GM12878 (cell line): ENCODE measurements around the gene GLA. TPM values are rescaled to one million over a fixed set of nuclear protein-coding genes. Genes with fewer than 3 reads are reported as not detected.

Experiments used
- ATAC-seq: fragments of 200-7000 bp; cut with Tn5 transposase; 3 replicates; pipeline ENCODE4 v1.9.1; 2020; ENCODE audit warnings: mild to moderate bottlenecking, moderate library complexity
- BruUV-seq: library from RNA; stranded (reverse); fragments of 400-500 nt; replicated peaks from 2 replicates; lab custom pipeline; 2021; lab: Mats Ljungman, UMichigan
- CTCF ChIA-PET: fragments of 300-600 bp; sonication (Branson Sonifier 250); formaldehyde crosslinking; extraction: SDS; loops from one replicate; lab custom pipeline; 2021; ENCODE audit warnings: inconsistent platforms; lab: Yijun Ruan, JAX
- POLR2A ChIA-PET: fragments of 350-600 bp; formaldehyde crosslinking; extraction: SDS; loops from one replicate; lab custom pipeline; 2021; ENCODE audit warnings: inconsistent platforms; lab: Charles Lee
- RAD21 ChIA-PET: fragments of 300-600 bp; sonication (Branson Sonifier 250); formaldehyde crosslinking; loops from one replicate; lab custom pipeline; 2023; ENCODE audit warnings: antibody characterized with exemption; ENCODE audit not compliant: unreplicated experiment; lab: Charles Lee
- SMC1A ChIA-PET: fragments of 300-600 bp; sonication (Branson Sonifier 250); formaldehyde crosslinking; loops from one replicate; lab custom pipeline; 2023; ENCODE audit not compliant: unreplicated experiment, uncharacterized antibody; lab: Charles Lee
- DNase-seq: peaks from one replicate; pipeline ENCODE4 v3.0.0-alpha.2; 2011; ENCODE audit warnings: low read depth, low spot score
- FAIRE-seq: peaks from 3 replicates; lab custom pipeline; 2011; peaks lifted over from hg19 to GRCh38; lab: Jason Lieb, UNC
- H2AFZ ChIP-seq: 2 replicates; pipeline ENCODE4 v1.6.0; 2011; ENCODE audit warnings: low read depth, low read length, control low read depth; ENCODE audit not compliant: control insufficient read depth
- H3K27ac ChIP-seq: 2 replicates; pipeline ENCODE4 v1.5.1; 2011; ENCODE audit warnings: control low read depth; ENCODE audit not compliant: control insufficient read depth, insufficient read depth
- H3K27me3 ChIP-seq, 2 experiments: replicated peaks in 1 of 2; 2 replicates each; pipeline versions ENCODE4 v1.6.0 to v1.6.1; 2011; ENCODE audit warnings: low read length in 1 of 2; ENCODE audit not compliant: control insufficient read depth in 2 of 2, insufficient read depth in 2 of 2
- H3K36me3 ChIP-seq, 2 experiments: 2 replicates each; pipeline ENCODE4 v1.5.1; 2011; ENCODE audit warnings: low read length in 1 of 2; ENCODE audit not compliant: control insufficient read depth in 2 of 2, insufficient read depth in 2 of 2
- H3K4me1 ChIP-seq: 2 replicates; pipeline ENCODE4 v1.6.1; 2011; ENCODE audit warnings: mild to moderate bottlenecking, low read length, moderate library complexity, mixed read lengths; ENCODE audit not compliant: control insufficient read depth, insufficient read depth
- H3K4me2 ChIP-seq: 2 replicates; pipeline ENCODE4 v1.6.0; 2011; ENCODE audit warnings: control low read depth; ENCODE audit not compliant: control insufficient read depth, insufficient read depth
- H3K4me3 ChIP-seq: fragments of 200-600 bp; sonication (generic); 2 replicates; pipeline ENCODE4 v1.5.1; 2016
- H3K79me2 ChIP-seq: 2 replicates; pipeline ENCODE4 v1.6.0; 2011; ENCODE audit warnings: low read length; ENCODE audit not compliant: control insufficient read depth, insufficient read depth
- H3K9ac ChIP-seq: 2 replicates; pipeline ENCODE4 v1.8.0; 2011; ENCODE audit warnings: low read length, control low read depth, mixed read lengths; ENCODE audit not compliant: control insufficient read depth, insufficient read depth
- H3K9me3 ChIP-seq: replicated peaks from 3 replicates; pipeline ENCODE4 v1.5.1; 2011; ENCODE audit warnings: mild to moderate bottlenecking, low read length; ENCODE audit not compliant: control insufficient read depth, insufficient read depth
- H4K20me1 ChIP-seq: 2 replicates; pipeline ENCODE4 v1.6.0; 2011; ENCODE audit not compliant: control insufficient read depth, insufficient read depth
- BCLAF1 ChIP-seq: fragments of 450-650 bp; IDR thresholded peaks from 2 replicates; pipeline ENCODE4 v1.6.1; 2017; ENCODE audit warnings: antibody characterized with exemption, mild to moderate bottlenecking, moderate library complexity
- CBX3 ChIP-seq: fragments of 200-600 bp; sonication (generic); IDR thresholded peaks from 2 replicates; pipeline ENCODE4 v1.6.1; 2016; ENCODE audit warnings: low read depth, borderline replicate concordance
- ESRRA ChIP-seq: IDR thresholded peaks from 2 replicates; pipeline ENCODE4 v1.6.1; 2012; ENCODE audit warnings: mild to moderate bottlenecking, low read length, improper control_type of control experiment
- ETV6 ChIP-seq, 2 experiments: fragments of 450-650 bp in 1 of 2; IDR thresholded peaks in 1 of 2; conservative IDR thresholded peaks in 1 of 2; 2 replicates each; pipeline ENCODE4 v1.6.1; 2014; ENCODE audit warnings: antibody characterized with exemption in 1 of 2, borderline replicate concordance in 1 of 2, low read depth in 1 of 2, mild to moderate bottlenecking in 1 of 2, moderate library complexity in 1 of 2
- HDGF ChIP-seq: fragments of 450-650 bp; IDR thresholded peaks from 2 replicates; pipeline ENCODE4 v1.6.1; 2016; ENCODE audit warnings: antibody characterized with exemption
- IRF4 ChIP-seq: IDR thresholded peaks from 2 replicates; pipeline ENCODE4 v1.6.1; 2011; ENCODE audit warnings: low read depth, low read length
- JUNB ChIP-seq: IDR thresholded peaks from 2 replicates; pipeline ENCODE4 v1.6.1; 2016; ENCODE audit warnings: antibody characterized with exemption, mild to moderate bottlenecking
- JUND ChIP-seq: IDR thresholded peaks from 2 replicates; pipeline ENCODE4 v1.6.1; 2012; ENCODE audit warnings: low read depth, mild to moderate bottlenecking, low read length, improper control_type of control experiment, moderate library complexity
- KLF5 ChIP-seq: fragments of 450-650 bp; IDR thresholded peaks from 2 replicates; pipeline ENCODE4 v1.6.1; 2014; ENCODE audit warnings: mild to moderate bottlenecking; ENCODE audit not compliant: partially characterized antibody
- MEF2B ChIP-seq: fragments of 450-650 bp; IDR thresholded peaks from 2 replicates; pipeline ENCODE4 v1.6.1; 2018; ENCODE audit warnings: mild to moderate bottlenecking, moderate library complexity; ENCODE audit not compliant: partially characterized antibody, poor library complexity, severe bottlenecking
- MXI1 ChIP-seq: fragments of 150-350 bp; IDR thresholded peaks from 2 replicates; pipeline ENCODE4 v1.6.1; 2011; ENCODE audit warnings: low read depth, mild to moderate bottlenecking, inconsistent platforms, low read length, improper control_type of control experiment
- MYC ChIP-seq: IDR thresholded peaks from 2 replicates; pipeline ENCODE4 v1.6.1; 2011; ENCODE audit warnings: mild to moderate bottlenecking, low read length, moderate library complexity, inconsistent platforms; ENCODE audit not compliant: insufficient read depth, insufficient replicate concordance, insufficient read length, severe bottlenecking
- PAX8 ChIP-seq: fragments of 450-650 bp; IDR thresholded peaks from 2 replicates; pipeline ENCODE4 v1.6.1; 2017; ENCODE audit warnings: mild to moderate bottlenecking, moderate library complexity
- POLR2A ChIP-seq: IDR thresholded peaks from 2 replicates; pipeline ENCODE4 v1.6.1; 2011; ENCODE audit warnings: low read depth, mild to moderate bottlenecking, low read length
- POU2F2 ChIP-seq: IDR thresholded peaks from 3 replicates; pipeline ENCODE4 v1.6.1; 2011; ENCODE audit warnings: low read depth, mild to moderate bottlenecking, low read length, borderline replicate concordance
- RAD21 ChIP-seq: IDR thresholded peaks from 2 replicates; pipeline ENCODE4 v1.6.1; 2011; ENCODE audit warnings: mild to moderate bottlenecking, low read depth, low read length, moderate library complexity; ENCODE audit not compliant: insufficient read depth
- RB1 ChIP-seq: fragments of 450-650 bp; formaldehyde crosslinking; IDR thresholded peaks from 2 replicates; pipeline ENCODE4 v1.6.1; 2017; ENCODE audit warnings: mild to moderate bottlenecking, borderline replicate concordance
- SP1 ChIP-seq: IDR thresholded peaks from one replicate; pipeline ENCODE4 v1.6.1; 2011; ENCODE audit warnings: low read depth, low read length
- SREBF1 ChIP-seq: IDR thresholded peaks from 2 replicates; pipeline ENCODE4 v1.6.1; 2012; ENCODE audit warnings: mild to moderate bottlenecking, low read length
- USF1 ChIP-seq: IDR thresholded peaks from 2 replicates; pipeline ENCODE4 v1.6.1; 2011; ENCODE audit warnings: borderline replicate concordance, low read depth, mild to moderate bottlenecking, moderate library complexity, mixed read lengths, low read length; ENCODE audit not compliant: insufficient read depth; ENCODE audit errors: extremely low read length
- ZNF24 ChIP-seq: fragments of 450-650 bp; IDR thresholded peaks from 2 replicates; pipeline ENCODE4 v1.6.1; 2017; ENCODE audit warnings: antibody characterized with exemption, mild to moderate bottlenecking
- WGBS: methylation state at CpG from one replicate; pipeline ENCODE4 v1.1.6; 2016; ENCODE audit warnings: low lambda C conversion rate; ENCODE audit not compliant: insufficient replicate concordance, insufficient coverage; ENCODE audit errors: missing lambda C conversion rate; 5-methylcytosine and 5-hydroxymethylcytosine counted together
- in situ Hi-C: fragments of 300-500 bp; cut with MboI; formaldehyde crosslinking; loops from 9 replicates; pipeline ENCODE4 v1.14.3; 2018; ENCODE audit warnings: mixed read lengths
- intact Hi-C: fragments of 100-400 bp; cut with micrococcal nuclease; formaldehyde crosslinking; loops from one replicate; pipeline ENCODE4 v1.14.2; 2022; ENCODE audit not compliant: unreplicated experiment
- polyA plus RNA-seq, 11 experiments: library from polyadenylated mRNA; depleted of rRNA in 4 of 11; unstranded in 6 of 11; stranded (reverse) in 5 of 11; fragments of >200 nt; fragmentation: Nextera tagmentation in 4 of 11; fragmentation: Illumina TruSeq in 1 of 11; extraction: Ambion mirVana in 4 of 11; extraction: Trizol in 1 of 11; gene quantifications; 1 replicate in 1 of 11; 2 replicates in 10 of 11; pipeline versions ENCODE4 v1.2.1 to v1.2.3, GENCODE V29; 2011 to 2016; ENCODE audit warnings: inconsistent platforms in 2 of 11, missing spikeins in 2 of 11, low read depth in 1 of 11
- total RNA-seq, 4 experiments: library from RNA; depleted of rRNA in 3 of 4; stranded (reverse); fragments of >200 nt in 3 of 4; fragmentation: Illumina TruSeq in 1 of 4; extraction: Trizol in 1 of 4; gene quantifications; 2 replicates each; pipeline versions ENCODE4 v1.2.1 to v1.2.3, GENCODE V29; 2013 to 2021

GLA gene
- total and polyA plus RNA-seq, 10 of the 15 experiments (the other 5 are each of a cell fraction or from before 2014, with no cell fraction given): 23.8 to 66.4 (median 29.1) TPM

DNA sequence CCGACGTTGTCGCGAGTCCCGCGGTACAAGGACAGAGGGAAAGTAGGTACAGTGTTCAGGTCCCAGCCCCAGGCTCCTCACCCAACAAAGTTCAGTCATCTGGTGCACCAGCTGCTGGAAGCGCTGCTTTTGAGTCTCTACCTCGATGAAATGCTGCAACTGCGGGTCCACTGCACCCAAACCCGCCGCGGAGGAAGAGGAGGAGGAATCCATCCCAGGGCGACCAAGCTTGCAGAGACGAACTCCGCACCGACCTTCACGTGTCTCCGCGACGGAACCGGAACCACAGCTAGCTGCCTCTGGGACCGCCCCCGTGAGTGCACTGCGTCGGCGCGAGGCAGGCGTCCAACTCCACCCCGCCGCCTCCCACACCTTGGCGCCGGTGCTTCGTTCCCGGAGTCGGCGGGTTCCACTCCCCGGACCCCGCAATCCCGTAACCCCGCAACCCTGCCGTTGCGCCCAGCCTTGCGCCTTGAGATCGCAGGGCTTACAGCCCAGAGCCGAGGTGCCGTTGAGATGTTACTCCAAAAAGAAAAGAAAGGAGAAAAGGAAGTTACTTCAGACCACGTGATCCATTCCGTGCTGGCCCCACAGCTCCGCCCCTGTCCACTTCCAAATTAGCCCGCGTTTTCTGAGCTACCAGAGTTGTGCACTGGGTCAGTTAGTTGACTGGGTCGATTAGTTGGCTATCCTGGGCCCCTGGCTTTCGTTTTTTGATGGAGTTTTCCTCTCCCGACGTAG lies 59.1 kb downstream of the GLA start, which contains the start of gene TIMM8A:
Gene TIMM8A (minus strand): TSS at position 291 of the 741 bp plus-strand sequence. CDS start 78 bp downstream, at position 213.
- Histone ChIP-seq H3K36me3 (peaks cover 0 to 6% of the 10 kb centered on the region in 2 experiments; a peak in 1 of 4 replicates), H4K20me1 (no peaks in the 10 kb centered on the region), H3K9ac (peak within 1 kb of the TSS; percentile 79), H3K27me3 (no peaks in the 10 kb centered on the region), H3K4me3 (peak within 1 kb of the TSS; percentile 87), H3K79me2 (peaks cover 25% of the 10 kb centered on the region), H3K27ac (peak within 1 kb of the TSS; percentile 72), H3K4me2 (peak within 1 kb of the TSS; percentile 62), H2AFZ (peak within 1 kb of the TSS; percentile 89), H3K4me1 (0 out of 2 replicates have a peak, but pooled peaks cover 3% of the 10 kb centered on the region), H3K9me3 (no peaks in the 10 kb centered on the region)
- BruUV-seq: TSS peak; percentile 75
- ATAC-seq: peak; percentile 99
- RAD21 ChIA-PET: interaction anchor here (1.4 to 1.9 kb wide), 3 partner anchors 35 to 47 kb away, joined by 4 to 11 read pairs (median 4); partner anchors contain the start of gene RPL36A
- intact Hi-C loops: loop anchor here (5.0 kb wide), 1 partner anchor 39 kb away; the partner anchor contains the start of gene BTK
- FAIRE-seq: peak; percentile 23
- SMC1A ChIA-PET: interaction anchor here (0.6 to 1.9 kb wide), 7 partner anchors 9 to 450 kb away, joined by 3 to 8 read pairs (median 4); partner anchors contain the start of gene RPL36A
- in situ Hi-C loops: no loop called here
- peak; percentile 31 for DNase-seq
- POLR2A ChIA-PET: interaction anchor here (0.5 to 3.1 kb wide), 7 partner anchors 10 to 70 kb away, joined by 3 to 12 read pairs (median 3); partner anchors contain the start of gene RPL36A
- CTCF ChIA-PET: interaction anchor here (0.8 to 2.1 kb wide), 3 partner anchors 29 to 42 kb away, joined by 3 to 9 read pairs (median 3); partner anchors contain the start of gene RPL36A
- 35% methylated on average over 42 of the region's 55 CpGs for WGBS
- TF ChIP-seq USF1 (peak; percentile 72), POU2F2 (no peak; the same call in 2 of the 3 replicates), RB1 (0 out of 2 replicates have a peak, but pooled peaks have one; percentile 41), ETV6 (conservative IDR thresholded peaks at IDR 0.05 in 1 of 2, IDR thresholded peaks at IDR 0.05 in 1 of 2; ENCODE audit: borderline replicate concordance in 1 of 2, low read depth in 1 of 2) (no peak), MXI1 (peak; percentile 89), MYC (peak; percentile 38), JUNB (no peak), KLF5 (no peak), ESRRA (0 out of 2 replicates have a peak, but pooled peaks have one; percentile 19), ZNF24 (no peak), CBX3 (no peak), RAD21 (no peak), JUND (no peak), POLR2A (peak; percentile 88), SREBF1 (no peak), SP1 (no peak), PAX8 (no peak), BCLAF1 (no peak), HDGF (no peak), MEF2B (no peak), IRF4 (no peak)
